IPS DF 19.7 (cell line): ENCODE results near the gene MIER2.
"Not testable (repeated sequence)": the region's sequence is repeated elsewhere in the genome, so short reads cannot be mapped to it uniquely, and the experiment has no call there.

Source experiments
- DNase-seq: peaks from one replicate; pipeline ENCODE4 v3.0.0-alpha.2; 2013; ENCODE audit warnings: low read depth, low spot score

The MIER2 gene, protein sequence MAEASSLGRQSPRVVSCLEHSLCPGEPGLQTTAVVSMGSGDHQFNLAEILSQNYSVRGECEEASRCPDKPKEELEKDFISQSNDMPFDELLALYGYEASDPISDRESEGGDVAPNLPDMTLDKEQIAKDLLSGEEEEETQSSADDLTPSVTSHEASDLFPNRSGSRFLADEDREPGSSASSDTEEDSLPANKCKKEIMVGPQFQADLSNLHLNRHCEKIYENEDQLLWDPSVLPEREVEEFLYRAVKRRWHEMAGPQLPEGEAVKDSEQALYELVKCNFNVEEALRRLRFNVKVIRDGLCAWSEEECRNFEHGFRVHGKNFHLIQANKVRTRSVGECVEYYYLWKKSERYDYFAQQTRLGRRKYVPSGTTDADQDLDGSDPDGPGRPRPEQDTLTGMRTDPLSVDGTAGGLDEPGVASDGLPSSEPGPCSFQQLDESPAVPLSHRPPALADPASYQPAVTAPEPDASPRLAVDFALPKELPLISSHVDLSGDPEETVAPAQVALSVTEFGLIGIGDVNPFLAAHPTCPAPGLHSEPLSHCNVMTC

DNA sequence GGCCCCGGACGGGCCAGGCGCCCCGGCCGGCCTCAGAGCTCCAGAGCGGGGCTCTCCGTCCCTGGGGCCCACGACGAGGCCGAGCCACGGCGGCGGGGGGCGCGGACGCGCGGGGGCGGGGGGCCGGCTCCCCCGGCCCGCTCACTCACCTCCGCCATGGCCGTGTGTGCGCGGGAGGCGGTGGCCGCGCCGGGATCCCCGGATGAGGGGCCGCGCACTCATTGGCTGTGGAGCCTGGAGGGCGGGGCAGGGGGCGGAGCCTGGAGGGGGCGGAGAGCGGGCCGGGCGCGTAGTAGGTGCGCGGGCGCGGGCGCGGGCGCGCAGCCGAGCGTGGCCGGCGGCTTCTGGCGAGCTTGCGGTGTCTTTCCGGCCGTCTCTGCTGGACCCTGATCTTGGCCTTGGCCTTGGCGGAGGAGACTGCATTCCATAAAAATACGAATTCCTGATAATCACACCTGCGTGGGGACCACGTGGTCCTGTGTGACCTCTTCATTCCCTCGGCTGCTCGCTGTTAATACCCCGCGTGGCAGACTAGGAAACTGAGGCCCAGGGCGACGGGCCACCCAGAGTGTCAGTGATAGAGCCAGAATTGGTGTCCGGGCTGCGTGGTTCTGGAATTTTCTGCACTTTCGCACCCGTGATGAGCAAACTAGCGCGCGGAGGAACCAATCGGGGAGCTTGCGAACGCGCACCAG, at the start of gene MIER2:
Gene MIER2, minus strand, starts transcription at position 172 of the 695 bp plus-strand sequence. Its CDS starts 14 bp downstream, at position 158.
- no peak for DNase-seq

DNA sequence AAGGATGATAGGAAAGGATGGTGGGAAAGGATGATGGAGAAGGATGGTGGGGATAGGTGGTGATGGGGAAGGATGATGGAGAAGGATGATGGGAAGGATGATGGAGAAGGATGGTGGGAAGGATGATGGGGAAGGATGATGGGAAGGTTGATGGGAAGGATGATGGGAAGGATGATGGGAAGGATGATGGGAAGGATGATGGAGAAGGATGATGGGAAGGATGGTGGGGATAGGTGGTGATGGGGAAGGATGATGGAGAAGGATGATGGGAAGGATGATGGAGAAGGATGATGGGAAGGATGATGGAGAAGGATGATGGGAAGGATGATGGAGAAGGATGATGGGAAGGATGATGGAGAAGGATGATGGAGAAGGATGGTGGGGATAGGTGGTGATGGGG, 49.0 kb upstream of the MIER2 start:
- not testable (repeated sequence) for DNase-seq

DNA sequence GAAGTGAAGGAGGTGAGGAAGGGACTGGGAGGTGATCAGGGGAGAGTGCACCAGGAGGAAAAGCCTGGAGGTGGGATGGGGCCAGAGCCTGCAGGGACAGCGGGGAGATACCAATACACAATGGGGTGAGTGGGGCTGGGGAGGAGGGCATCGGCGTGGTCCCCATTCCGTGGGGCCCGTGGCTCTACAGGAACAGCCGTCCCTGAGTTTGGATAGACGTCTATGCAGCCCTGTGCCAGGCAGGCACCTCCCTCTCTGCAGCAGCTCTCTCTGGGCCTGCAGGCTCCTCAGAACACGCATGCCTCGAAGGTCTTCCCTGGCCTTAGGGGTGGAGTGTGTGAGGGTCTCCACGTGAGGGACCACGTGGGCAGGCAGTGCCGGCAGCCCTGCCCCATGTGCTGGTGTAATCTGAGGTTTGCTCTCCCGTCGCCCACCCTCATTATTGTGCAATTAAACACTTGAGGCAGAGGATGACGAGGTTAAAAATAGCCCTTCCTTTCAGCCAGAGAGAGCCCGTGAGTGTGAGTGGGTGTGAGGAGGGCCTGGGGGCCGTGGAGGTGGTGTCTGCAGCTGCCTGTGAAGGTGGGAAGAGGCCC, 47.9 kb upstream of the MIER2 start:
- DNase-seq = no peak

DNA sequence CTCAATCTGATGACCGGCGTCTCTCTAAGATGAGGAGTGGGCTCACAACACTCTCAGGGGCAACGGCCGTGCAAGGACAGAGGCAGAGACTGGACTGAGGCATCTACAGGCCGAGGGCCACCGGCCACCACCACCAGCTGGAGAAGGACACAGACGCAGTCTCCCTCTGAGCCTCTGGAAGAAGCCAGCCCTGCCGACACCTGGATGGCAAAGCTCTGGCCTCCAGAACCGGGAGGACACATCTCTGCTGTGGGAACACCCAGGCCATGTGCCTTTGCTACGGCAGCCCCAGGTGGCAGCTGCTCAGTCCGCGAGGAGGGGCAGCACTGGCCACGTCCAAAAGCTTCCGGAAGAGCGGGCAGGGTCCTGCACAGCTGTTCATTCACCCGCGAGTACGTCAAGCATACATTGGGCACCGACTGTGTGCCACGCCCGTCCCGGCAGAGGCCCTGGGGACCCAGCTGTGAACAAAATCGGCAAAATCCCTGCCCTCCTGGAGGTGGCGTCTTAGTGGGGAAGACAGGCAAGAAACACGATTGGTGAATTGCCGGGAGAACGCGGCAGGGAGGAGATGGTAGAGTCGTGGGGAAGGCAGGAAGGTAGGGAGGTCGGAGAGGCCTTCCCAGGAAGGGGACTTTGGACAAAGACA, 47.3 kb upstream of the MIER2 start:
- no peak for DNase-seq

DNA sequence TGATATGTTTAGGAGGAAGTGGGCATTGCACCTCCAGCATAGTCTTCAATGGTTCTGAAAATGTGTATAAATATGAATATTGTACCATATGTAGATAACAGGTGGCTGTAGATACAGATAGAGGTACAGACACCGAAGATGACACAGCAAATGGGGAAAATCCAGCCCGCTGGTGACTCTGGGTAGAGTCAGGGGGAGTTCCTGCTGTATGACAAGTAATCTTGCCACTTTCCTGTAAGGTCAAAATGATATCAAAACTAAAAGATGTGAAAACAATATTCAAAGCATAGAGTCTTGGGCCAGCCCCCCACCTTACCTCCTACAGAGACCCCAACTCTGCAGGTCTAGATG, 46.6 kb upstream of the MIER2 start:
- DNase-seq = no peak

DNA sequence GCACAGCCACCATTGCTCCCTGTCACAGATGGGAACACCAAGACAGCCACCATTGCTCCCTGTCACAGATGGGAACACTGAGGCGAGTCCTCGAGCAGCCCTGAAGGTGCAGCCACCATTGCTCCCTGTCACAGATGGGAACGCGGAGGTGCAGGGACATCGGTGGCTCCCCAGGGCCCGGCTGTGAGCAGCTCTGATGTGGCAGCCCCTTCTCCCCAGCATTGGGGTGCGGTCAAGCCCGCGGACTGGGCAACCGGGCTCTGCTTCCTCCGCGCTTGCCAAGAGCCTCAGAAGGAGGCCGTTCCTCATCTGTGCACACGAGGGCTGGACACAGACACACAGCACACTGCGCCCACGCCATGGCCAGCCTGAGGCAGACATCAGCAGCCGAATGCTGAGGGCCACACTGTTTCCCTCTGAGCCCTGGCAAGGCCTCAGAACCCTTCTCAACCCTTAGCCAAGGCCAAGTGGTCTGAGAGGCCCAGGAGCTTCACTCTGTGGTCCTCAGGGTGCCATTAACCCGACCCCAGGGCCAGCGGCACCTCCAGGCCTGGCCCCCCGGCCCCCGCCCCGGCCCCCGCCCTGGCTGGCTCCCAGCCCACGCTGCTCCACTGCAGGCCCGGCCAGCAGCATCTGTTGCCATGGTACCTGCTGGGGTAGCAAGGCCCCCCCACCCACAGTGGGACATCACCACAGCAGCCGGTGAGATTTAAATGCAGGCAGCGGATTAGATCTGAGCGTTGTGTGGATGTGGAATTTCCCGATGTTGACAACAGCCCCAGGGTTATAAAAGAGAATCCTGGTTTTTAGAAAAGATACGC, 46.0 kb upstream of the MIER2 start:
- DNase-seq = no peak

DNA sequence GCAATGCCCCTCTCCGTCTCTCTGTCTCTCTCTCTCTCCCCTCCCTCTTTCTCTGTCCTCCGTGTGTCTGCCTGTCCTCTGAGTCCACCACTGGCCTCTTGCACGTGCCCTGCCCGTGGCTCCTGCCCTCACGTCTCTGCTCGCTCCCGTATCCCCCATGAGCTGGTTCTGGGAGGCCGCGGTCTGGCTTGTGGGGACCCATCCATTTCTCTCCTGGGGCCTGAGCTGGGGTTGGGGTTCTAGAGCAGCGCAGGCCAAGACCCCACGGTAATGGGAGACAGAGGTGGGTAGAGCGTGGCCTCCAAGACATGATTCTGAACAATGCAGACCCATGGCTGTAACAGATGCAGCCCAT, 45.3 kb upstream of the MIER2 start:
- DNase-seq = no peak

DNA sequence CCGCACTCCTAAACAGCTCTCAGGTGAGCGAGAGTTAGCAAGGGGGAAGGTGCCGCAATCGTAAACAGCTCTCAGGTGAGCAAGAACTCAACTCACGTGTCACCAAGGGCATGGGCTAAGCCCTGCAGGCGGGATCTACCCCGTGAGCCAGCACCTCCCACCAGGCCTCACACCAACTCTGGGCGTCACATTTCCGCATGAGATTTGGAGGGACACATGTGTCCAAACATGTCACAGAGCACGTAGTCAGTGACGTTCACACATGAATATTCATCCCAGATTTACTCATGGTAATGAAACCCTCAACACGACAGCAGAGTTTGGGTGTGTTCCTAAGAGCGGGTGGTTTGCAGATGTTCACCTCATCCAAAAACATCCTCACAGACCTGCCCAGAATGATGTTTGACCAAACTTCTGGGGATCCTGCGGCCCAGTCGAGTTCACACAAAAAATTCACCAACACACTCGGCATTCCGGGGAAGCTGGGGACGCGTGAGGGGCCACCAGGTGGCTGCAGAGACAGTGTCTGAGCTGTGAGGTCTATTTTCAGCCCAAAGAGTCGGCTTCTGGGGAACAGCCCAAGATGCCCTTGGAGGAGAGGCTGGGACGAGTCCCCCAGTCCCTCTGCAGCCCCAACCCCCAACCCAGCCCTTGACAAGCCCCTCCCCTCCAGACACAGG, 44.8 kb upstream of the MIER2 start:
- DNase-seq = no peak

DNA sequence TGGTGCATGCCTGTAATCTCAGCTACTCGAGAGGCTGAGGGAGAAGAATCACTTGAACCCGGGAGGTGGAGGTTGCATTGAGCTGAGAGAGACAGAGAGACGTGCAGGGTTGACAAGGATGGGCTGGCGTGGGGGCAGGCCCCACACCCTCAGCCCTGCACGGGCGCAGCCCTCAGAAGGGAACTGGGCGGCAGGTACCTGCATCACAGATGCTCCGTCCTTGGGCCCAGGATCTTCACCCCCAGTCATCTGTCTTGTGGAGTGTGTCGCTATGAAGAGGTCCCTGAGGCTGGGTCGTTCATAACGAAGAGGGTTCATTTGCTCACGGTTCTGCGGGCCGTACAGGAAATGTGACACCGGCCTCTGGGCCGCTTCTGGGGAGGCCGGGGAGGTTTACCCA, 44.1 kb upstream of the MIER2 start:
- no peak for DNase-seq

DNA sequence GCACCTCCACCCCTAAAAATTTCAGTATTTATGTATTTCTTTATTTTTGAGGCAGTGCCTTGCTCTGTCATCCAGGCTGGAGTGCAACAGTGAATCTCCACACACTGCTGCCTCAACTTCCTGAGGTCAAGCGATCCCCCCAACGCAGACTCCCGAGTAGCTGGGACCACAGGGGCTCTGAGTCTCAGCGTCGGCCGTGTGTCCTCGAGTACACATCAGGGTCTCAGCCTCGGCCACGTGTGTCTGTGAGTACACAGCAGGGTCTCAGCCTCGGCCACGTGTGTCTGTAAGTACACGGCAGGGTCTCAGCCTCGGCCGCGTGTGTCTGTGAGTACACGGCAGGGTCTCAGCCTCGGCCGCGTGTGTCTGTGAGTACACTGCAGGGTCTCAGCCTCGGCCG, 43.2 kb upstream of the MIER2 start:
- DNase-seq = no peak

DNA sequence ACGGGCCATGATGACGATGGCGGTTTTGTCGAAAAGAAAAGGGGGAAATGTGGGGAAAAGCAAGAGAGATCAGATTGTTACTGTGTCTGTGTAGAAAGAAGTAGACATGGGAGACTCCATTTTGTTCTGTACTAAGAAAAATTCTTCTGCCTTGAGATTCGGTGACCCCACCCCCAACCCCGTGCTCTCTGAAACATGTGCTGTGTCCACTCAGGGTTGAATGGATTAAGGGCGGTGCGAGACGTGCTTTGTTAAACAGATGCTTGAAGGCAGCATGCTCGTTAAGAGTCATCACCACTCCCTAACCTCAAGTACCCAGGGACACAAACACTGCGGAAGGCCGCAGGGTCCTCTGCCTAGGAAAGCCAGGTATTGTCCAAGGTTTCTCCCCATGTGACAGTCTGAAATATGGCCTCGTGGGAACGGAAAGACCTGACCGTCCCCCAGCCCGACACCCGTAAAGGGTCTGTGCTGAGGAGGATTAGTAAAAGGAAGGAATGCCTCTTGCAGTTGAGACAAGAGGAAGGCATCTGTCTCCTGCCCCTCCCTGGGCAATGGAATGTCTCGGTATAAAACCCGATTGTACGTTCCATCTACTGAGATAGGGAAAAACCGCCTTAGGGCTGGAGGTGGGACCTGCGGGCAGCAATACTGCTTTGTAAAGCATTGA, 42.2 kb upstream of the MIER2 start:
- not testable (repeated sequence) for DNase-seq

DNA sequence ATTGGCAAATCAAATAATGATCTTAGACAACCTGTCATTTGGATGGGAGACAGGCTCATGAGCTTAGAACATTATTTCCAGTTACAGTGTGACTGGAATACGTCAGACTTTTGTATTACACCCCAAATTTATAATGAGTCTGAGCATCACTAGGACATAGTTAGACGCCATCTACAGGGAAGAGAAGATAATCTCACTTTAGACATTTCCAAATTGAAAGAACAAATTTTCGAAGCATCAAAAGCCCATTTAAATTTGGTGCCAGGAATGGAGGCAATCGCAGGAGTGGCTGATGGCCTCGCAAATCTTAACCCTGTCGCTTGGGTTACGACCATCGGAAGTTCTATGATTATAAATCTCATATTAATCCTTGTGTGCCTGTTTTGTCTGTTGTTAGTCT, 41.6 kb upstream of the MIER2 start:
- DNase-seq = not testable (repeated sequence)

DNA sequence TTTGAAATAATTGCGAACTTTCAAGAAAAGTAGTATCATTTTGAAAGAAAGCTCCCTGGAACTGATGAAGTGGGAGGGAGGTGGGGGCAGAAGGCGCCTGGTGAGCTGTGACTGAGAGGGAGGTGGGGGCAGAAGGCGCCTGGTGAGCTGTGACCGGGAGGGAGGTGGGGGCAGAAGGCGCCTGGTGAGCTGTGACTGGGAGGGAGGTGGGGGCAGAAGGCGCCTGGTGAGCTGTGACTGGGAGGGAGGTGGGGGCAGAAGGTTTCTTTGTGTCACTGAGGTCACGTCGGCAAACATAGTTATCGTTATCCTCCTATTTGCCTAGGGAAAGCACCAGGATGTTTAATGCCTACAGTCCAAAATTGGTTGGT, 40.2 kb upstream of the MIER2 start:
- no peak for DNase-seq

DNA sequence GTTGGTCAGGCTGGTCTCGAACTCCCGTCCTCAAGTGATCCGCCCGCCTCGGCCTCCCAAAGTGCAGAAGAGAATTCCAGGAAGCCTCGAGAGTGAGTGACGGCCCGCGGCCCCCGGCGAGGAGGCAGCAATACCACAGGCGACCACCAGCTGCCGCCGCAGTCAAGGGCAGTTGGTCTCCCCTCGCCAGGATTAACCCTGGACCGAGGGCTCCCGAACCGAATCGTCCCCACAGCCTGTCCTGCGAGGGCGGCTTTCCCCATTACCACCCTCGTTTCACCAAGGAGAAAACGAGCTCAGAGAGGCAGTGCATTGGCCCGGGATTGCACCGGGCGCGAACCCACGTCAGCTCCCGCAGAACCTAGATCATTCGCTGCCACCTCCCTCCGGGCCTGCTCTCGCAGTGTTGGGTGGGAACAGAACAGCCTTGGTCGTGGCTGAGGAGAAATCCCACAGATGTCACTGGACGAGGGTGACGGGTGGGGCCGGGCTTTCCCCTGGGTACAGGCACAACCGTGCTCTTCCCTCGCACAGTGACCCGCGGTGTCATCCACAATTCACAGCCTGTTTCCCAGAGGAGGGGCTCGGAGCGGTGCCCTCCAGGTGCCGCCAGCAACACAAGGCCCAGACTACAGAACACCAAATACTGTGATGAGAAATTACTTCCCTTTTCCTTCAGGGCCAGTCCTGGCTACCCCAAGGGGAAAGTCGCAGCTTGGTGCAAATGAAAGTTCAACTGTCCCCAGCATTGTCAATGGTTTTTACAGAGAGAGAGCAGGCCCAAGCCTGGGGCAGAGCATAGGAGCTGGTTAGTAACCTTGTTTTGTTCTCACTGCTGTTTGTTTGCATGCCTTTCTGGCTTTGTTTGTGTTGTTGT, 39.6 kb upstream of the MIER2 start:
- peak; percentile 20 for DNase-seq

DNA sequence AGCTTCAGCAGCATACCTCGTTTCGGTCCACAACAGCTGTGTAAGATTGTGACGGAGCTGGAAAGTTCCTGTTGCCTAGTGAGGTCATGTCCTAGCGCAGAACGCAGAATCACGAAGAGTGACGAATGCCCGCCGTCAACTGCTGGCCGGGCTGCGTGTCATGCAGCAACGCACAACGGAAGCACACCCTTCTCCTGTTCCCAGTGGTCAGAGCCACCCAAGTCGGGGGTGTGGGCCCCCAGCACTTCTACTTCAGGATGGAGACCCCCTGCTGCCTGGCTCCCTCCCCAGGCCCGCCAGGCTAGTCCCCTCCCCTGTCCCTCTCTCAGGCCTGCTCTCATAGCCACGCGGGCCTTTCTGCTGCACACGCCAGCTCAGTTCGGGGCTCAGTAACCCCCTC, 38.4 kb upstream of the MIER2 start:
- no peak for DNase-seq

DNA sequence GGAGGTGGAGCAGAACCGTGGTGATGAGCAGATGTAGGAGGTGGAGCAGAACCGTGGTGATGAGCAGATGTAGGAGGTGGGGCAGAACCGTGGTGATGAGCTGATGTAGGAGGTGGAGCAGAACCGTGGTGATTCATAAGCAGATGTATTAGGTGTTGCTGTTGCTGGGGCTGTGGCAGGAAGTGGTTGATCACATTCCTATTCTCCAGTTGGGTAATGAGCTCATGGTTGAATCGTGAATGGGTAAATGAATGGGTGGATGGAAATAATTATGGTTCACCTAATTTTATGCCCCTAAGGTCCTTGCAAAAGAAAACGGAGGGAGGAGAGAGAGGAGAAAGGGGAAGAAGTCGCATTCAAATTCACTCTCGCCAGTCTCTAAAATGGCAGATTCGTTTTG, 38.0 kb upstream of the MIER2 start:
- not testable (repeated sequence) for DNase-seq

DNA sequence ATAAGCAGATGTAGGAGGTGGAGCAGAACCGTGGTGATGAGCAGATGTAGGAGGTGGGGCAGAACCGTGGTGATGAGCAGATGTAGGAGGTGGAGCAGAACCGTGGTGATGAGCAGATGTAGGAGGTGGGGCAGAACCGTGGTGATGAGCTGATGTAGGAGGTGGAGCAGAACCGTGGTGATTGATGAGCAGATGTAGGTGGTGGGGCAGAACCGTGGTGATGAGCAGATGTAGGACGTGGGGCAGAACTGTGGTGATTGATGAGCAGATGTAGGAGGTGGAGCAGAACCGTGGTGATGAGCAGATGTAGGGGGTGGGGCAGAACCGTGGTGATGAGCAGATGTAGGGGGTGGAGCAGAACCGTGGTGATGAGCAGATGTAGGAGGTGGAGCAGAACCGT, 37.3 kb upstream of the MIER2 start:
- not testable (repeated sequence) for DNase-seq

DNA sequence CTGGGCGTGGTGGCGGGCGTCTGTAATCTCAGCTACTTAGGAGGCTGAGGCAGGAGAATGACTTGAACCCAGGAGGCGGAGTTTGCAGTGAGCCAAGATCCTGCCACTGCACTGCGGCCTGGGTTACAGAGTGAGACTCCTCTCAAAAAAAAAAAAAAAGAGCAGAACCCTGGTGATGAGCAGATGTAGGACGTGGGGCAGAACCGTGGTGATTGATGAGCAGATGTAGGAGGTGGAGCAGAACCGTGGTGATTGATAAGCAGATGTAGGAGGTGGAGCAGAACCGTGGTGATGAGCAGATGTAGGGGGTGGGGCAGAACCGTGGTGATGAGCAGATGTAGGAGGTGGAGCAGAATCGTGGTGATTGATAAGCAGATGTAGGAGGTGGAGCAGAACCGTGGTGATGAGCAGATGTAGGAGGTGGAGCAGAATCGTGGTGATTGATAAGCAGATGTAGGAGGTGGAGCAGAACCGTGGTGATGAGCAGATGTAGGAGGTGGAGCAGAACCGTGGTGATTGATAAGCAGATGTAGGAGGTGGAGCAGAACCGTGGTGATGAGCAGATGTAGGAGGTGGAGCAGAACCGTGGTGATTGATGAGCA, 36.1 kb upstream of the MIER2 start:
- DNase-seq = not testable (repeated sequence)

DNA sequence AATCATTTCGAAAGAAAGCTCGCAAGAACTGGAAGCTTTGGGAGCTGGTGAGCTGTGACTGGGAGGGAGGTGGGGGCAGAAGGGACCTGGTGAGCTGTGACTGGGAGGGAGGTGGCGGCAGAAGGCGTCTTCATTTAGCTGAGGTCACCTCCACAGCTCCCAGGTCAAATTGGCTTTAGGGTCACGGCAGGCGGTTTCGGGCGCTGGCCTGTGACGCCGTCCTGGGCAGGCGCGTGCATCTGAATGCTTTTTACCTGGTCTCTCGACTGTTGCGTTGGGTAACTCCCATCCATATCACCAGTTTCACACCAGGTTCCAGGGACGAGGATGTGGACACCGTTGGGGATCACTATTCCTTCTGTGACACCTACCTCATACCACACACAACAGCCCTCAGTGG, 35.2 kb upstream of the MIER2 start:
- no peak for DNase-seq
